Dedifferentiated amniotic fluid mesenchymal stem cell (primary cell): ENCODE data around the gene NME2.

Experiments
- DNase-seq: peaks from one replicate; pipeline ENCODE4 v3.0.0-alpha.2; 2016; ENCODE audit errors: extremely low spot score

NME2 gene

GRCh38 chr17:51200846-51201245 is 34.6 kb downstream of the NME2 start:
- no peak for DNase-seq

GRCh38 chr17:51203838-51204237 is 37.6 kb downstream of the NME2 start:
- no peak for DNase-seq

DNA sequence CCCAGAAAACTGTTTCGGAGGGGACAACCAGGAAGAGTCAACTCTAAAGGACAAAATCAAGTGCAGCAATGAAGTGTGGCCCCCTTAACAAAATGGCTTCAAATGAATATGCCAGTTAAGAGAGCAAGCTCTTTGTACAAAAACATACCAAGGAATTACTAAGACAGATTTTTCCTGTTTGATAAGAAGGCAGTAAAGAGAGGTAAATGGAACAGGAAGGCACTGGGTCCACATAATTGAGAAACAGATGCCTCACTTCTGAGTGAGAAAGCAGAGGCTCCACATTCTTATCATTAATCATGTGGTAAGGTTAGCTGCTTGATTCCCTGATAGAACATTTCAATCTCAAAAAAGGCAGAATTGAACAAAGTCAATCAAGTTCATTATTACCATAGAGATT is 48.7 kb downstream of the NME2 start:
- DNase-seq: no peak

- DNase-seq: no peak
These were observed 51.7 kb downstream of the NME2 start for GRCh38 chr17:51217946-51218345.

GRCh38 chr17:51221322-51221721 is 55.1 kb downstream of the NME2 start:
- DNase-seq: no peak
